Keratinocyte (primary cell): Measurements from ENCODE around the gene SEC16B. TPM values are rescaled to one million over a fixed set of nuclear protein-coding genes. Genes with fewer than 3 reads are reported as not detected.

ENCODE experiments used
- DNase-seq: peaks from one replicate; pipeline ENCODE4 v3.0.0-alpha.2; 2011; ENCODE audit warnings: low read depth, missing footprints, low spot score
- FAIRE-seq: peaks from 2 replicates; lab custom pipeline; 2011; peaks lifted over from hg19 to GRCh38; lab: Jason Lieb, UNC
- H2AFZ ChIP-seq: 2 replicates; pipeline ENCODE4 v1.6.0; 2012; ENCODE audit warnings: low read length, control low read depth, inconsistent platforms; ENCODE audit not compliant: control insufficient read depth
- H3K27ac ChIP-seq: 2 replicates; pipeline ENCODE4 v1.5.1; 2011; ENCODE audit warnings: low read length; ENCODE audit not compliant: control insufficient read depth, insufficient read depth
- H3K27me3 ChIP-seq: 3 replicates; pipeline ENCODE4 v1.6.0; 2011; ENCODE audit warnings: low read length; ENCODE audit not compliant: control insufficient read depth, insufficient read depth; ENCODE audit errors: extremely low read depth
- H3K36me3 ChIP-seq, 2 experiments: 2 replicates in 1 of 2; 3 replicates in 1 of 2; pipeline ENCODE4 v1.5.1; 2011; ENCODE audit warnings: low read length in 2 of 2, mild to moderate bottlenecking in 1 of 2; ENCODE audit not compliant: control insufficient read depth in 2 of 2, insufficient read depth in 2 of 2; ENCODE audit errors: extremely low read depth in 1 of 2
- H3K4me1 ChIP-seq: 3 replicates; pipeline ENCODE4 v1.5.1; 2011; ENCODE audit warnings: low read length; ENCODE audit not compliant: control insufficient read depth, insufficient read depth; ENCODE audit errors: extremely low read depth
- H3K4me2 ChIP-seq: 3 replicates; pipeline ENCODE4 v1.6.0; 2011; ENCODE audit warnings: low read depth, low read length; ENCODE audit not compliant: control insufficient read depth, insufficient read depth; ENCODE audit errors: extremely low read depth
- H3K4me3 ChIP-seq, 3 experiments: fragments of 200-600 bp in 1 of 3; sonication (generic) in 1 of 3; 2 replicates in 2 of 3; 3 replicates in 1 of 3; pipeline ENCODE4 v1.5.1; 2011 to 2016; ENCODE audit warnings: low read length in 3 of 3, mild to moderate bottlenecking in 3 of 3, control low read depth in 2 of 3, inconsistent platforms in 1 of 3, low read depth in 1 of 3, mixed read lengths in 1 of 3, mixed run types in 1 of 3, moderate library complexity in 1 of 3; ENCODE audit not compliant: control insufficient read depth in 2 of 3, insufficient read depth in 2 of 3; ENCODE audit errors: extremely low read depth in 1 of 3
- H3K79me2 ChIP-seq: 2 replicates; pipeline ENCODE4 v1.6.0; 2012; ENCODE audit warnings: low read length; ENCODE audit not compliant: control insufficient read depth, insufficient read depth
- H3K9ac ChIP-seq: 3 replicates; pipeline ENCODE4 v1.6.0; 2011; ENCODE audit warnings: low read length; ENCODE audit not compliant: control insufficient read depth, insufficient read depth; ENCODE audit errors: extremely low read depth
- H3K9me1 ChIP-seq: 3 replicates; pipeline ENCODE4 v1.6.0; 2011; ENCODE audit warnings: low read length; ENCODE audit not compliant: control insufficient read depth, insufficient read depth; ENCODE audit errors: extremely low read depth
- H3K9me3 ChIP-seq: 2 replicates; pipeline ENCODE4 v1.5.1; 2012; ENCODE audit warnings: low read depth, low read length; ENCODE audit not compliant: control insufficient read depth
- H4K20me1 ChIP-seq: 3 replicates; pipeline ENCODE4 v1.6.0; 2011; ENCODE audit warnings: low read length; ENCODE audit not compliant: control insufficient read depth, insufficient read depth; ENCODE audit errors: extremely low read depth
- CTCF ChIP-seq, 3 experiments: IDR thresholded peaks in 1 of 3; conservative IDR thresholded peaks in 1 of 3; optimal IDR thresholded peaks in 1 of 3; 2 replicates in 2 of 3; 3 replicates in 1 of 3; pipeline versions ENCODE3 to v1.5.1; 2011; ENCODE audit warnings: low read length in 3 of 3, mild to moderate bottlenecking in 3 of 3, moderate library complexity in 2 of 3, control low read depth in 1 of 3, inconsistent platforms in 1 of 3; ENCODE audit not compliant: insufficient read depth in 2 of 3; ENCODE audit errors: extremely low read depth in 1 of 3
- EZH2 ChIP-seq: IDR thresholded peaks from one replicate; pipeline ENCODE4 v1.6.1; 2012; ENCODE audit warnings: inconsistent platforms, mild to moderate bottlenecking, low read length, moderate library complexity
- dilution Hi-C: fragments of 300-500 bp; cut with MboI; formaldehyde crosslinking; loops from one replicate; pipeline ENCODE4 v1.7.0; 2020; ENCODE audit warnings: low sequenced_read_pairs; ENCODE audit not compliant: extremely low pct_ligation_motif_present
- polyA plus RNA-seq, 5 experiments: library from polyadenylated mRNA; depleted of rRNA in 3 of 5; stranded (reverse) in 3 of 5; stranded (forward) in 1 of 5; unstranded in 1 of 5; fragments of >200 nt; gene quantifications; 1 replicate in 1 of 5; 2 replicates in 3 of 5; 3 replicates in 1 of 5; pipeline versions ENCODE4 v1.2.1 to v1.2.3, GENCODE V29; 2011 to 2012; ENCODE audit warnings: missing spikeins in 2 of 5, low read depth in 1 of 5, low replicate concordance in 1 of 5

Gene SEC16B
- polyA plus RNA-seq, 1 donor (not counting 4 experiments of a cell fraction or from before 2014, with no cell fraction given) = 1.2 TPM

- no peaks in the 10 kb centered on the region for H3K79me2 ChIP-seq
- no peaks in the 10 kb centered on the region for H3K9me1 ChIP-seq
- dilution Hi-C loops = no loop called here
- H4K20me1 ChIP-seq = no peaks in the 10 kb centered on the region
- H3K4me3 ChIP-seq = no peak overlapping the region
- H3K27me3 ChIP-seq = no peaks in the 10 kb centered on the region
- DNase-seq (no peak), FAIRE-seq (no peak)
- H3K9ac ChIP-seq = no peak overlapping the region
- peaks cover 5% of the 10 kb centered on the region for H3K4me1 ChIP-seq
- no peak overlapping the region for H3K27ac ChIP-seq
- no peaks in the 10 kb centered on the region for H3K9me3 ChIP-seq
- H2AFZ ChIP-seq = no peak overlapping the region
- H3K36me3 ChIP-seq = no peaks in the 10 kb centered on the region
- TF ChIP-seq CTCF (optimal IDR thresholded peaks at IDR 0.05 in 1 of 3, IDR thresholded peaks at IDR 0.05 in 1 of 3, conservative IDR thresholded peaks at IDR 0.05 in 1 of 3; ENCODE audit: extremely low read depth in 1 of 3, insufficient read depth in 2 of 3, low read length in 3 of 3) (no peak), EZH2 (no peak)
- H3K4me2 ChIP-seq = no peak overlapping the region
Measured at GRCh38 chr1:177950506-177950905, 19.4 kb downstream of the SEC16B start.

GRCh38 chr1:177948336-177948972, 21.4 kb downstream of the SEC16B start:
- no peak overlapping the region for H3K4me3 ChIP-seq
- H3K9me1 ChIP-seq = no peaks in the 10 kb centered on the region
- no peaks in the 10 kb centered on the region for H3K27me3 ChIP-seq
- H4K20me1 ChIP-seq = no peaks in the 10 kb centered on the region
- DNase-seq (no peak), FAIRE-seq (peak; percentile 74)
- dilution Hi-C loops = loop anchor here (25.0 kb wide), 1 partner anchor 686 kb away; no protein-coding TSS in a partner anchor
- H3K9ac ChIP-seq = no peak overlapping the region
- H3K36me3 ChIP-seq = no peaks in the 10 kb centered on the region
- H3K9me3 ChIP-seq = no peaks in the 10 kb centered on the region
- H2AFZ ChIP-seq = peak overlapping the region; percentile 65
- peak overlapping the region; percentile 44 for H3K4me2 ChIP-seq
- no peak overlapping the region for H3K27ac ChIP-seq
- H3K4me1 ChIP-seq = peaks cover 7% of the 10 kb centered on the region
- peak; percentile 83 to 96 (median 86) for TF ChIP-seq CTCF (optimal IDR thresholded peaks at IDR 0.05 in 1 of 3, IDR thresholded peaks at IDR 0.05 in 1 of 3, conservative IDR thresholded peaks at IDR 0.05 in 1 of 3; ENCODE audit: extremely low read depth in 1 of 3, insufficient read depth in 2 of 3, low read length in 3 of 3)
- no peak for TF ChIP-seq EZH2
- H3K79me2 ChIP-seq = no peaks in the 10 kb centered on the region
